ENCODE measurements around the gene NKD1.

The NKD1 gene

GRCh38 chr16:50538411-50539052 lies 9.7 kb upstream of the NKD1 start:
- no peak for DNase-seq (ENCODE audit: low read depth)

GRCh38 chr16:50539053-50539695 lies 9.0 kb upstream of the NKD1 start:
- no peak for DNase-seq (ENCODE audit: low read depth)

- no peak for DNase-seq (ENCODE audit: low read depth)
These were observed 8.1 kb upstream of the NKD1 start for GRCh38 chr16:50539822-50540710.

- DNase-seq (ENCODE audit: low read depth): no peak
These were observed 7.5 kb upstream of the NKD1 start for GRCh38 chr16:50540711-50541007.

- no peak for DNase-seq (ENCODE audit: low read depth)
These were observed 5.5 kb upstream of the NKD1 start for GRCh38 chr16:50542703-50543102.

- no peak for DNase-seq (ENCODE audit: low read depth)
These were observed 2.1 kb upstream of the NKD1 start for GRCh38 chr16:50546125-50546524.

GRCh38 chr16:50547340-50548124 lies 664 bp upstream of the NKD1 start:
- no peak for DNase-seq (ENCODE audit: low read depth)

- no peak for DNase-seq (ENCODE audit: low read depth)
These were observed 839 bp downstream of the NKD1 start for GRCh38 chr16:50548909-50549560.

GRCh38 chr16:50549561-50549915 lies 1.3 kb downstream of the NKD1 start:
- no peak for DNase-seq (ENCODE audit: low read depth)

GRCh38 chr16:50550035-50550434 lies 1.8 kb downstream of the NKD1 start:
- DNase-seq (ENCODE audit: low read depth): no peak

- DNase-seq (ENCODE audit: low read depth): no peak
These were observed 2.9 kb downstream of the NKD1 start for GRCh38 chr16:50550866-50551641.

- no peak for DNase-seq (ENCODE audit: low read depth)
These were observed 4.4 kb downstream of the NKD1 start for GRCh38 chr16:50552476-50553101.

GRCh38 chr16:50553182-50553710 lies 5.0 kb downstream of the NKD1 start:
- no peak for DNase-seq (ENCODE audit: low read depth)

GRCh38 chr16:50553731-50554360 lies 5.7 kb downstream of the NKD1 start:
- DNase-seq (ENCODE audit: low read depth): no peak

- no peak for DNase-seq (ENCODE audit: low read depth)
These were observed 7.2 kb downstream of the NKD1 start for GRCh38 chr16:50555269-50555875.

- DNase-seq (ENCODE audit: low read depth): no peak
These were observed 7.9 kb downstream of the NKD1 start for GRCh38 chr16:50555952-50556673.

GRCh38 chr16:50557046-50557445 lies 8.8 kb downstream of the NKD1 start:
- DNase-seq (ENCODE audit: low read depth): no peak

GRCh38 chr16:50558913-50559312 lies 10.7 kb downstream of the NKD1 start:
- no peak for DNase-seq (ENCODE audit: low read depth)

GRCh38 chr16:50559342-50559741 lies 11.1 kb downstream of the NKD1 start:
- no peak for DNase-seq (ENCODE audit: low read depth)

Measured in HS-27A (cell line).